ENCODE data around the gene KIAA0408.

GRCh38 chr6:127459231-127459641, at the start of gene KIAA0408:
- TF ChIP-seq CTCF (IDR thresholded peaks at IDR 0.05) = no peak
- TF ChIP-seq POLR2A (IDR thresholded peaks at IDR 0.05) = no peak

All from testis (tissue), 2 donors.